Caco-2 (cell line): ENCODE data around the gene HSPB2. TPM values are rescaled to one million over a fixed set of nuclear protein-coding genes. Genes with fewer than 3 reads are reported as not detected.
"Not testable (repeated sequence)": the region's sequence is repeated elsewhere in the genome, so short reads cannot be mapped to it uniquely, and the experiment has no call there.

ENCODE experiments used
- BruUV-seq: library from RNA; stranded (reverse); fragments of 400-500 nt; replicated peaks from 2 replicates; lab custom pipeline; 2021; lab: Mats Ljungman, UMichigan
- CTCF ChIA-PET: fragments of 300-600 bp; sonication (Branson Sonifier 250); formaldehyde crosslinking; loops from one replicate; lab custom pipeline; 2022; ENCODE audit warnings: antibody characterized with exemption; lab: Charles Lee
- POLR2A ChIA-PET: fragments of 300-600 bp; sonication (Branson Sonifier 250); formaldehyde crosslinking; loops from one replicate; lab custom pipeline; 2022; ENCODE audit warnings: antibody characterized with exemption; lab: Charles Lee
- DNase-seq, 2 experiments: peaks; one replicate each; pipeline versions ENCODE4 v3.0.0 to v3.0.0-alpha.2; 2020 to 2022
- H3K27me3 ChIP-seq: replicated peaks from 2 replicates; pipeline ENCODE4 v1.6.0; 2011; ENCODE audit warnings: low read length; ENCODE audit not compliant: control insufficient read depth, insufficient read depth
- H3K36me3 ChIP-seq: 2 replicates; pipeline ENCODE4 v1.5.1; 2011; ENCODE audit warnings: low read length; ENCODE audit not compliant: control insufficient read depth, insufficient read depth
- H3K4me1 ChIP-seq: fragments of 250-450 bp; sonication (Bioruptor Pico); 2 replicates; pipeline ENCODE4 v1.5.1; 2020; ENCODE audit warnings: mild to moderate bottlenecking
- H3K4me3 ChIP-seq: 2 replicates; pipeline ENCODE4 v1.5.1; 2011; ENCODE audit warnings: low read depth, mild to moderate bottlenecking, control low read depth, low read length
- H3K9me3 ChIP-seq: fragments of 250-450 bp; sonication (Bioruptor Pico); 2 replicates; pipeline ENCODE4 v1.5.1; 2020; ENCODE audit warnings: mild to moderate bottlenecking, moderate library complexity
- H3K27ac Mint-ChIP-seq: one replicate; pipeline ENCODE4 v1.8.0; 2022; ENCODE audit warnings: mixed read lengths; ENCODE audit not compliant: unreplicated experiment
- H3K27me3 Mint-ChIP-seq: one replicate; pipeline ENCODE4 v1.8.0; 2022; ENCODE audit warnings: mixed read lengths; ENCODE audit not compliant: insufficient read depth, unreplicated experiment
- H3K36me3 Mint-ChIP-seq: one replicate; pipeline ENCODE4 v1.8.0; 2022; ENCODE audit warnings: mild to moderate bottlenecking, mixed read lengths; ENCODE audit not compliant: insufficient read depth, unreplicated experiment
- H3K4me1 Mint-ChIP-seq: one replicate; pipeline ENCODE4 v1.8.0; 2022; ENCODE audit warnings: low read depth, mixed read lengths; ENCODE audit not compliant: unreplicated experiment
- H3K4me3 Mint-ChIP-seq: one replicate; pipeline ENCODE4 v1.8.0; 2022; ENCODE audit warnings: mild to moderate bottlenecking, moderate library complexity, mixed read lengths; ENCODE audit not compliant: unreplicated experiment
- H3K9me3 Mint-ChIP-seq: one replicate; pipeline ENCODE4 v1.8.0; 2022; ENCODE audit warnings: mixed read lengths; ENCODE audit not compliant: unreplicated experiment
- intact Hi-C: fragments of 100-400 bp; cut with micrococcal nuclease; formaldehyde crosslinking; loops from one replicate; pipeline ENCODE4 v1.10.0; 2022; ENCODE audit not compliant: unreplicated experiment
- total RNA-seq: library from RNA; stranded (reverse); gene quantifications from 2 replicates; pipeline ENCODE4 v1.2.3, GENCODE V29; 2022
- TF ChIP-seq, protein P1 (sequence below), 2 experiments: fragments of 200-600 bp in 1 of 2; IDR thresholded peaks; 1 replicate in 1 of 2; 2 replicates in 1 of 2; pipeline versions ENCODE4 v1.5.1 to v1.8.0; 2011 to 2022; ENCODE audit warnings: antibody characterized with exemption in 1 of 2, control low read depth in 1 of 2, inconsistent platforms in 1 of 2, low read depth in 1 of 2, low read length in 1 of 2, mild to moderate bottlenecking in 1 of 2, moderate library complexity in 1 of 2; ENCODE audit not compliant: insufficient read depth in 1 of 2, severe bottlenecking in 1 of 2, unreplicated experiment in 1 of 2

Gene HSPB2
- total RNA-seq, 1 experiment from 2014 or later = not detected

GRCh38 chr11:111882202-111882601 is 30.3 kb upstream of the HSPB2 start:
- TF ChIP-seq, protein P1, sequence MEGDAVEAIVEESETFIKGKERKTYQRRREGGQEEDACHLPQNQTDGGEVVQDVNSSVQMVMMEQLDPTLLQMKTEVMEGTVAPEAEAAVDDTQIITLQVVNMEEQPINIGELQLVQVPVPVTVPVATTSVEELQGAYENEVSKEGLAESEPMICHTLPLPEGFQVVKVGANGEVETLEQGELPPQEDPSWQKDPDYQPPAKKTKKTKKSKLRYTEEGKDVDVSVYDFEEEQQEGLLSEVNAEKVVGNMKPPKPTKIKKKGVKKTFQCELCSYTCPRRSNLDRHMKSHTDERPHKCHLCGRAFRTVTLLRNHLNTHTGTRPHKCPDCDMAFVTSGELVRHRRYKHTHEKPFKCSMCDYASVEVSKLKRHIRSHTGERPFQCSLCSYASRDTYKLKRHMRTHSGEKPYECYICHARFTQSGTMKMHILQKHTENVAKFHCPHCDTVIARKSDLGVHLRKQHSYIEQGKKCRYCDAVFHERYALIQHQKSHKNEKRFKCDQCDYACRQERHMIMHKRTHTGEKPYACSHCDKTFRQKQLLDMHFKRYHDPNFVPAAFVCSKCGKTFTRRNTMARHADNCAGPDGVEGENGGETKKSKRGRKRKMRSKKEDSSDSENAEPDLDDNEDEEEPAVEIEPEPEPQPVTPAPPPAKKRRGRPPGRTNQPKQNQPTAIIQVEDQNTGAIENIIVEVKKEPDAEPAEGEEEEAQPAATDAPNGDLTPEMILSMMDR (IDR thresholded peaks at IDR 0.05; ENCODE audit: insufficient read depth in 1 of 2, low read depth in 1 of 2, low read length in 1 of 2, severe bottlenecking in 1 of 2, unreplicated experiment in 1 of 2) = no peak
- H3K27ac Mint-ChIP-seq = no peak overlapping the region
- ChIA-PET CTCF (interaction anchor here (1.7 to 2.0 kb wide), 2 partner anchors 36 to 45 kb away, joined by 4 to 6 read pairs; partner anchors contain the start of gene C11orf52), POLR2A (interaction anchor here (0.6 kb wide), 1 partner anchor 146 kb away, joined by 3 read pairs; no protein-coding TSS in a partner anchor)
- no peak overlapping the region for H3K4me3 ChIP-seq
- H3K4me3 Mint-ChIP-seq = no peak overlapping the region
- BruUV-seq = no TSS peak
- peaks cover 13% of the 10 kb centered on the region for H3K36me3 Mint-ChIP-seq
- no peaks in the 10 kb centered on the region for H3K9me3 ChIP-seq
- intact Hi-C loops = no loop called here
- peaks cover 8% of the 10 kb centered on the region for H3K4me1 Mint-ChIP-seq
- H3K4me1 ChIP-seq = peaks cover 6% of the 10 kb centered on the region; the same call in 1 of the 2 replicates
- no peaks in the 10 kb centered on the region for H3K36me3 ChIP-seq
- no peaks in the 10 kb centered on the region for H3K27me3 ChIP-seq
- H3K27me3 Mint-ChIP-seq = no peaks in the 10 kb centered on the region
- DNase-seq = no peak
- no peaks in the 10 kb centered on the region for H3K9me3 Mint-ChIP-seq

GRCh38 chr11:111885053-111885452 is 27.5 kb upstream of the HSPB2 start:
- intact Hi-C loops, H3K9me3 ChIP-seq, H3K4me1 ChIP-seq, H3K9me3 Mint-ChIP-seq, H3K4me1 Mint-ChIP-seq, H3K4me3 ChIP-seq, H3K27ac Mint-ChIP-seq, H3K27me3 Mint-ChIP-seq, CTCF ChIA-PET, H3K36me3 Mint-ChIP-seq, H3K36me3 ChIP-seq, H3K4me3 Mint-ChIP-seq, DNase-seq, H3K27me3 ChIP-seq, BruUV-seq: not testable (repeated sequence)
- POLR2A ChIA-PET = interaction anchor here (0.6 kb wide), 1 partner anchor 96 kb away, joined by 3 read pairs; no protein-coding TSS in a partner anchor

DNA sequence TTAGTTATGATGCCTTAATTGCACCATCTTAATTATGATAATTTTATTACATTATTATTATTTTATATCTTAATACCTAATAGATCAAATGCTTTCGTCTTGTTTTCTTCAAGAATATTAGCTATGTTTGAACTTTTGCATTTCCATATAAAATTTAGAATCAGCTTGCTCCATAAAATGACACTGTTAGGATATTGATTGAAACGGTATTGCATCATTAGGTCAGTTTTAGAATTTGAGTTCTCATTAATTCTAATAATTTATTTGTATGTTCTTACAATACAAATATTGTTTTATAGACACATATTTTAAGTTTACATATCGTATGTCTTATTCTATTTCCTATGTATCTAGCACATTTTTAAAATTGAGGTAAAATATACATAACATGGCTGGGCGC is 26.5 kb upstream of the HSPB2 start:
- no TSS peak for BruUV-seq
- no peaks in the 10 kb centered on the region for H3K4me1 ChIP-seq
- DNase-seq = no peak
- no peak overlapping the region for H3K4me3 Mint-ChIP-seq
- intact Hi-C loops = no loop called here
- no peaks in the 10 kb centered on the region for H3K36me3 ChIP-seq
- H3K4me1 Mint-ChIP-seq = no peaks in the 10 kb centered on the region
- H3K4me3 ChIP-seq = no peak overlapping the region
- CTCF ChIA-PET = interaction anchor here (0.8 kb wide), 1 partner anchor 96 kb away, joined by 3 read pairs; no protein-coding TSS in a partner anchor
- peaks cover 2% of the 10 kb centered on the region; the same call in 1 of the 2 replicates for H3K9me3 ChIP-seq
- H3K27me3 Mint-ChIP-seq = peaks cover 5% of the 10 kb centered on the region
- H3K27ac Mint-ChIP-seq = no peak overlapping the region
- POLR2A ChIA-PET = interaction anchor here (0.5 kb wide), 1 partner anchor 41 kb away, joined by 3 read pairs; no protein-coding TSS in a partner anchor
- H3K36me3 Mint-ChIP-seq = no peaks in the 10 kb centered on the region
- no peaks in the 10 kb centered on the region for H3K9me3 Mint-ChIP-seq
- TF ChIP-seq, protein P1 (IDR thresholded peaks at IDR 0.05; ENCODE audit: insufficient read depth in 1 of 2, low read depth in 1 of 2, low read length in 1 of 2, severe bottlenecking in 1 of 2, unreplicated experiment in 1 of 2) = no peak
- no peaks in the 10 kb centered on the region for H3K27me3 ChIP-seq
